Measurements from ENCODE around the gene CFAP97D2.

The CFAP97D2 gene

DNA sequence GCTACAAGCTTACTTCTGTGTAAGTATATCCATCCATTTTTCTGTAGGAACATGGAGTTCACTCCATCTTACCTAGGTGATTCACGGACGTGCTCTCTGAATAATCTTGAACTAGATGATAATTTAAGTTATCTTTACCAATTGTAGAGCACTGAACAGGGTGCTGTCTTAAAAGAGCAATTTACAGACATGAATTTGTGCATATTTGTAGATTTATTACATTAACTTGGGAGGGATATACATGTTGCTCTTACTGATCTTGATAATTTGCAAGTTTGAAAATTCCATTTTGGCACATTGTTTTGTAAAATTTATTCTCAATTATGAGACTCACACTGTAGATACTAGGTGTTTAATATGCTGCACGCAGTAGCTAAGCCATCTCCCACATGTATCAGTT is 64.9 kb downstream of the CFAP97D2 start:
- TF ChIP-seq RAD21 (IDR thresholded peaks at IDR 0.05; ENCODE audit: low read depth), result no peak
- TF ChIP-seq NFIC (IDR thresholded peaks at IDR 0.05), result no peak
- no peak for TF ChIP-seq YY1 (IDR thresholded peaks at IDR 0.05; ENCODE audit: low read depth)
- TF ChIP-seq CREB1 (IDR thresholded peaks at IDR 0.05; ENCODE audit: low read depth), result no peak
- TF ChIP-seq CEBPB (IDR thresholded peaks at IDR 0.05), result no peak
- TF ChIP-seq TAF1 (IDR thresholded peaks at IDR 0.05; ENCODE audit: low read depth), result no peak
- no peak for TF ChIP-seq TCF12 (IDR thresholded peaks at IDR 0.05; ENCODE audit: low read depth)
- TF ChIP-seq EP300 (IDR thresholded peaks at IDR 0.05; ENCODE audit: borderline replicate concordance), result no peak
- TF ChIP-seq FOXM1 (IDR thresholded peaks at IDR 0.05; ENCODE audit: borderline replicate concordance, low read depth), result no peak
- TF ChIP-seq, protein P1, sequence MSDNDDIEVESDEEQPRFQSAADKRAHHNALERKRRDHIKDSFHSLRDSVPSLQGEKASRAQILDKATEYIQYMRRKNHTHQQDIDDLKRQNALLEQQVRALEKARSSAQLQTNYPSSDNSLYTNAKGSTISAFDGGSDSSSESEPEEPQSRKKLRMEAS (IDR thresholded peaks at IDR 0.05), result no peak
- TF ChIP-seq, protein P2, sequence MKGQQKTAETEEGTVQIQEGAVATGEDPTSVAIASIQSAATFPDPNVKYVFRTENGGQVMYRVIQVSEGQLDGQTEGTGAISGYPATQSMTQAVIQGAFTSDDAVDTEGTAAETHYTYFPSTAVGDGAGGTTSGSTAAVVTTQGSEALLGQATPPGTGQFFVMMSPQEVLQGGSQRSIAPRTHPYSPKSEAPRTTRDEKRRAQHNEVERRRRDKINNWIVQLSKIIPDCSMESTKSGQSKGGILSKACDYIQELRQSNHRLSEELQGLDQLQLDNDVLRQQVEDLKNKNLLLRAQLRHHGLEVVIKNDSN (IDR thresholded peaks at IDR 0.05), result no peak
- no peak for TF ChIP-seq ZBTB7A (IDR thresholded peaks at IDR 0.05; ENCODE audit: low read depth)
- TF ChIP-seq, protein P3, sequence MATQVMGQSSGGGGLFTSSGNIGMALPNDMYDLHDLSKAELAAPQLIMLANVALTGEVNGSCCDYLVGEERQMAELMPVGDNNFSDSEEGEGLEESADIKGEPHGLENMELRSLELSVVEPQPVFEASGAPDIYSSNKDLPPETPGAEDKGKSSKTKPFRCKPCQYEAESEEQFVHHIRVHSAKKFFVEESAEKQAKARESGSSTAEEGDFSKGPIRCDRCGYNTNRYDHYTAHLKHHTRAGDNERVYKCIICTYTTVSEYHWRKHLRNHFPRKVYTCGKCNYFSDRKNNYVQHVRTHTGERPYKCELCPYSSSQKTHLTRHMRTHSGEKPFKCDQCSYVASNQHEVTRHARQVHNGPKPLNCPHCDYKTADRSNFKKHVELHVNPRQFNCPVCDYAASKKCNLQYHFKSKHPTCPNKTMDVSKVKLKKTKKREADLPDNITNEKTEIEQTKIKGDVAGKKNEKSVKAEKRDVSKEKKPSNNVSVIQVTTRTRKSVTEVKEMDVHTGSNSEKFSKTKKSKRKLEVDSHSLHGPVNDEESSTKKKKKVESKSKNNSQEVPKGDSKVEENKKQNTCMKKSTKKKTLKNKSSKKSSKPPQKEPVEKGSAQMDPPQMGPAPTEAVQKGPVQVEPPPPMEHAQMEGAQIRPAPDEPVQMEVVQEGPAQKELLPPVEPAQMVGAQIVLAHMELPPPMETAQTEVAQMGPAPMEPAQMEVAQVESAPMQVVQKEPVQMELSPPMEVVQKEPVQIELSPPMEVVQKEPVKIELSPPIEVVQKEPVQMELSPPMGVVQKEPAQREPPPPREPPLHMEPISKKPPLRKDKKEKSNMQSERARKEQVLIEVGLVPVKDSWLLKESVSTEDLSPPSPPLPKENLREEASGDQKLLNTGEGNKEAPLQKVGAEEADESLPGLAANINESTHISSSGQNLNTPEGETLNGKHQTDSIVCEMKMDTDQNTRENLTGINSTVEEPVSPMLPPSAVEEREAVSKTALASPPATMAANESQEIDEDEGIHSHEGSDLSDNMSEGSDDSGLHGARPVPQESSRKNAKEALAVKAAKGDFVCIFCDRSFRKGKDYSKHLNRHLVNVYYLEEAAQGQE (IDR thresholded peaks at IDR 0.05; ENCODE audit: low read depth), result no peak
- TF ChIP-seq EGR1 (IDR thresholded peaks at IDR 0.05), result no peak
- no peak for TF ChIP-seq TEAD4 (IDR thresholded peaks at IDR 0.05)

DNA sequence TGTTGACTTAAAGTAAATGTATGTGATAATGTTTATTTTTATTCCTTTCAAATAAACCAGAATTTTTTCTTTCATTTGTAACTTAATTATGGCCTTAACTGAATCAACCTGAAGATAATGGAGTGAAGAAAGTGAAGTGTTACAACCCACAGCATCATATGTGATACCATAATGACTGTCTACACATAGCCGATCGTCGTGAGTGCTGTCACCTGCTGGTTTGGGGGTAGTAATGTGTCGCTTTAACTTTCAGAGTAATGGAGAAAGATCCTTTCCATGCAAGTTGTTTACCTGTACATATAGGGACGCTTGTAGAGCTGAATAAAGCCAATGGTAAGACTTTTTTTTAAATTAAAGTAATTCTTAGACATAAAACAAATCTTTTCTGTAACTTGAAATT is 65.6 kb downstream of the CFAP97D2 start:
- TF ChIP-seq NFIC (IDR thresholded peaks at IDR 0.05), result no peak
- TF ChIP-seq ZBTB7A (IDR thresholded peaks at IDR 0.05; ENCODE audit: low read depth), result no peak
- TF ChIP-seq TAF1 (IDR thresholded peaks at IDR 0.05; ENCODE audit: low read depth), result no peak
- TF ChIP-seq, protein P2 (IDR thresholded peaks at IDR 0.05), result no peak
- TF ChIP-seq FOXM1 (IDR thresholded peaks at IDR 0.05; ENCODE audit: borderline replicate concordance, low read depth), result no peak
- no peak for TF ChIP-seq TCF12 (IDR thresholded peaks at IDR 0.05; ENCODE audit: low read depth)

DNA sequence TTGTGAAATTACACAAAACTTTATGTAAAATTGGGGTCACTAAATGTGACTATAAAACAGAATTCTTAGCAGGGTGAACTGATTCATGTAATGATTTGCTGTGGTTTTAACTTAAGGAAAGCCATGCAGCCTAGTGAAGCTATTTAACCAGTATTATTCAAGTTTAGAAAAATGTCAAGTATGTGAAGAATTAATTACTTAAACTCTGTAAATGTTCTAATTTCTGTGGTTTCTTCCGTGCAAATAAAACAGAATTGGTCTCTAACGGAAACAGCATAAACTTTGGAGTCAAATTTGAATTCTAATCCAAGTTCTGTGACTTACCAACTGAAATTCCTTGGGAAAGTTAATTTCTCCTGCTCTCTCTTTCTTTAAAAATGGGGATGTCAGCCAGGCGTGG is 69.0 kb downstream of the CFAP97D2 start:
- TF ChIP-seq, protein P1 (IDR thresholded peaks at IDR 0.05), result no peak
- TF ChIP-seq, protein P2 (IDR thresholded peaks at IDR 0.05), result no peak
- TF ChIP-seq RAD21 (IDR thresholded peaks at IDR 0.05; ENCODE audit: low read depth) (no peak), TAF1 (IDR thresholded peaks at IDR 0.05; ENCODE audit: low read depth) (no peak), TEAD4 (IDR thresholded peaks at IDR 0.05) (no peak), YY1 (IDR thresholded peaks at IDR 0.05; ENCODE audit: low read depth) (no peak), NFIC (IDR thresholded peaks at IDR 0.05) (no peak)
- TF ChIP-seq, protein P3 (IDR thresholded peaks at IDR 0.05; ENCODE audit: low read depth), result no peak

DNA sequence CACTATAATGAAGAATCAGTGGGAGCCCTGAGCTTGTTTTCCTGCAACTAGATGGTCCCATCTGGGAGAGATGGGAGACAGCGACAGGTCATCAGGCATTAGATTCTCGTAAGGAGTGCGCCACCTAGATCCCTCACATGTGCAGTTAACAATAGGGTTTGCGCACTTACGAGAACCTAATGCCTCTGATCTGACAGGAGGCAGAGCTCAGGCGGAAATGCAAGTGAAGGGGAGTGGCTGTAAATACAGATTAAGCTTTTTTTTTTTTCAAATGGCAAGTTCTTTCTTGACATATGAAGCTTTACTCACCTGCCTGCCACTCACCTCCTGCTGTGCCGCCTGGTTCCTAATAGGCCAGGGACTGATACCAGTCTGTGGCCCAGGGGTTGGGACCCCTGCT is 70.0 kb downstream of the CFAP97D2 start:
- TF ChIP-seq CEBPB (IDR thresholded peaks at IDR 0.05), result no peak
- TF ChIP-seq EP300 (IDR thresholded peaks at IDR 0.05; ENCODE audit: borderline replicate concordance), result no peak
- TF ChIP-seq CREB1 (IDR thresholded peaks at IDR 0.05; ENCODE audit: low read depth), result no peak
- TF ChIP-seq, protein P3 (IDR thresholded peaks at IDR 0.05; ENCODE audit: low read depth), result no peak
- TF ChIP-seq RAD21 (IDR thresholded peaks at IDR 0.05; ENCODE audit: low read depth), result no peak
- TF ChIP-seq TEAD4 (IDR thresholded peaks at IDR 0.05), result no peak
- TF ChIP-seq, protein P1 (IDR thresholded peaks at IDR 0.05), result no peak
- no peak for TF ChIP-seq TAF1 (IDR thresholded peaks at IDR 0.05; ENCODE audit: low read depth)
- no peak for TF ChIP-seq FOXM1 (IDR thresholded peaks at IDR 0.05; ENCODE audit: borderline replicate concordance, low read depth)
- no peak for TF ChIP-seq ZBTB7A (IDR thresholded peaks at IDR 0.05; ENCODE audit: low read depth)
- TF ChIP-seq EGR1 (IDR thresholded peaks at IDR 0.05), result no peak
- no peak for TF ChIP-seq YY1 (IDR thresholded peaks at IDR 0.05; ENCODE audit: low read depth)
- TF ChIP-seq TCF12 (IDR thresholded peaks at IDR 0.05; ENCODE audit: low read depth), result no peak
- no peak for TF ChIP-seq NFIC (IDR thresholded peaks at IDR 0.05)
- TF ChIP-seq, protein P2 (IDR thresholded peaks at IDR 0.05), result no peak

Measured in Ishikawa (cell line).